ENCODE results near the gene TBX4. TPM values are rescaled to one million over a fixed set of nuclear protein-coding genes. Genes with fewer than 3 reads are reported as not detected.

TBX4 gene
- total and polyA plus RNA-seq, 4 donors = not detected

- TF ChIP-seq, protein P1, sequence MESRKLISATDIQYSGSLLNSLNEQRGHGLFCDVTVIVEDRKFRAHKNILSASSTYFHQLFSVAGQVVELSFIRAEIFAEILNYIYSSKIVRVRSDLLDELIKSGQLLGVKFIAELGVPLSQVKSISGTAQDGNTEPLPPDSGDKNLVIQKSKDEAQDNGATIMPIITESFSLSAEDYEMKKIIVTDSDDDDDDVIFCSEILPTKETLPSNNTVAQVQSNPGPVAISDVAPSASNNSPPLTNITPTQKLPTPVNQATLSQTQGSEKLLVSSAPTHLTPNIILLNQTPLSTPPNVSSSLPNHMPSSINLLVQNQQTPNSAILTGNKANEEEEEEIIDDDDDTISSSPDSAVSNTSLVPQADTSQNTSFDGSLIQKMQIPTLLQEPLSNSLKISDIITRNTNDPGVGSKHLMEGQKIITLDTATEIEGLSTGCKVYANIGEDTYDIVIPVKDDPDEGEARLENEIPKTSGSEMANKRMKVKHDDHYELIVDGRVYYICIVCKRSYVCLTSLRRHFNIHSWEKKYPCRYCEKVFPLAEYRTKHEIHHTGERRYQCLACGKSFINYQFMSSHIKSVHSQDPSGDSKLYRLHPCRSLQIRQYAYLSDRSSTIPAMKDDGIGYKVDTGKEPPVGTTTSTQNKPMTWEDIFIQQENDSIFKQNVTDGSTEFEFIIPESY (IDR thresholded peaks at IDR 0.05) = no peak
- TF ChIP-seq RAD21 (IDR thresholded peaks at IDR 0.05) = no peak
- no peak for TF ChIP-seq JUND (IDR thresholded peaks at IDR 0.05)
These were observed 30.0 kb upstream of the TBX4 start (continued) for GRCh38 chr17:61422116-61422799.

GRCh38 chr17:61422869-61423268 is 29.4 kb upstream of the TBX4 start:
- WGBS = 40% methylated on average over 2 of the region's 2 CpGs
- no peaks in the 10 kb centered on the region for H3K4me1 ChIP-seq (ENCODE audit: control insufficient read depth in 4 of 4, insufficient read depth in 4 of 4, low read length in 3 of 4)
- no peaks in the 10 kb centered on the region for H3K36me3 ChIP-seq (ENCODE audit: control insufficient read depth in 4 of 4, insufficient read depth in 3 of 4, low read depth in 1 of 4, low read length in 3 of 4)
- peaks cover 0 to 5% (median 0%) of the 10 kb centered on the region in 4 donors for H3K27me3 ChIP-seq (ENCODE audit: control insufficient read depth in 4 of 4, insufficient read depth in 4 of 4, low read length in 3 of 4)
- DNase-seq (ENCODE audit: low spot score) = no peak
- TF ChIP-seq SP1 (IDR thresholded peaks at IDR 0.05) = no peak
- TF ChIP-seq, protein P1 (IDR thresholded peaks at IDR 0.05) = no peak
- no peak for TF ChIP-seq JUND (IDR thresholded peaks at IDR 0.05)
- no peak for TF ChIP-seq RXRA (IDR thresholded peaks at IDR 0.05)
- TF ChIP-seq TAF1 (conservative IDR thresholded peaks at IDR 0.05) = no peak
- TF ChIP-seq RAD21 (IDR thresholded peaks at IDR 0.05) = no peak
- no peak for TF ChIP-seq YY1 (IDR thresholded peaks at IDR 0.05)
- TF ChIP-seq REST (IDR thresholded peaks at IDR 0.05) = no peak
- TF ChIP-seq NR2F2 (IDR thresholded peaks at IDR 0.05) = no peak
- no peak for TF ChIP-seq HNF4A (conservative IDR thresholded peaks at IDR 0.05)
- no peak for TF ChIP-seq EGR1 (IDR thresholded peaks at IDR 0.05; ENCODE audit: low read depth in 2 of 2)
- TF ChIP-seq CTCF (IDR thresholded peaks at IDR 0.05; ENCODE audit: low read depth, low read length, missing input control) = no peak
- no peak for TF ChIP-seq FOXA1 (IDR thresholded peaks at IDR 0.05)
- no peak for TF ChIP-seq FOXA2 (IDR thresholded peaks at IDR 0.05)
- no peak overlapping the region for H3K4me3 ChIP-seq (ENCODE audit: low read depth in 1 of 3, low read length in 3 of 3)
- H3K9ac ChIP-seq (ENCODE audit: low read depth in 1 of 2, low read length in 2 of 2) = no peak overlapping the region
- no peaks in the 10 kb centered on the region for H3K9me3 ChIP-seq (ENCODE audit: control insufficient read depth in 4 of 4, low read length in 3 of 4)
- H3K27ac ChIP-seq (ENCODE audit: low read depth in 1 of 2, low read length in 2 of 2) = no peak overlapping the region

Data from liver (tissue), 9 donors.